CD4-positive, alpha-beta T cell treated with Interleukin-17A for 4 hours (primary cell): ENCODE results near the gene OR14I1.
"Not testable (repeated sequence)": the region's sequence is repeated elsewhere in the genome, so short reads cannot be mapped to it uniquely, and the experiment has no call there.

ENCODE experiments used
- DNase-seq: peaks from one replicate; pipeline ENCODE4 v3.0.0-alpha.2; 2020; ENCODE audit warnings: mixed read lengths

Gene OR14I1

DNA sequence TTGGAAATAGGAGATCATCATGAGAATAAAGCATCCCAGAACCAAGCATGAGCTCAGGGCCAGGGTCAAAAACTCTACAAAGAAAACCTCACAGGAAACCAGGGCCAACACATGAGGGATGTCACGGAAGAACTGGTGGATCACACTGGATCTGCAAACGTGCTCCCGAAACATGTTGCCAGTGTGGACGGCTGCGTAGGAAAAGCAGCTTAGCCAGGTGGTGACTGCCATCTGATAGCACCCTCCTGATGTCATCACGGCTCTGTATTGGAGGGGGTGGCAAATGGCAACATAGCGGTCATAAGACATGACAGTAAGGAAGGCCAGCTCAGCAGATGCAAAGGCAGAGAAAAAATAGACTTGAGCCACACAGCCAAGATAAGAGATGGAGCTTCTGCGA is 20.9 kb downstream of the OR14I1 start:
- no peak for DNase-seq

DNA sequence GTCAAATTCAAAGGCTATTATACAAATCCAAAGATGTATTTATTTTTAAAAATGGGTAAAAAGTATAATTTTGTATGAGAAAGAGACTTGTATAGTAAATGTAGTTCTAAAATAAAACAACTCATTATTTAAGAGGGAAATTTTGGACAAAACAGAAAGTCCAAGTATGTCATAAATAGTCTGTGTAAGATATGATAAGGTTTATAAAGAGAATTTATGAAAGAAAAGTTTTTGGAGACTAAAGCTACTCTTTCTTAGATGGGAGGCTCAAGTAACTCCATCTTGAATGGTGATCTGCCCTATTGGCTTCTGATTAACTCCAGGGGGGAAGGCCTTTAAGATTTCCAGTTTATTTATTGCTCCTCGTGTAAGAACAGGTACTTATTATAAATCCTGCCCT is 32.6 kb downstream of the OR14I1 start:
- no peak for DNase-seq

DNA sequence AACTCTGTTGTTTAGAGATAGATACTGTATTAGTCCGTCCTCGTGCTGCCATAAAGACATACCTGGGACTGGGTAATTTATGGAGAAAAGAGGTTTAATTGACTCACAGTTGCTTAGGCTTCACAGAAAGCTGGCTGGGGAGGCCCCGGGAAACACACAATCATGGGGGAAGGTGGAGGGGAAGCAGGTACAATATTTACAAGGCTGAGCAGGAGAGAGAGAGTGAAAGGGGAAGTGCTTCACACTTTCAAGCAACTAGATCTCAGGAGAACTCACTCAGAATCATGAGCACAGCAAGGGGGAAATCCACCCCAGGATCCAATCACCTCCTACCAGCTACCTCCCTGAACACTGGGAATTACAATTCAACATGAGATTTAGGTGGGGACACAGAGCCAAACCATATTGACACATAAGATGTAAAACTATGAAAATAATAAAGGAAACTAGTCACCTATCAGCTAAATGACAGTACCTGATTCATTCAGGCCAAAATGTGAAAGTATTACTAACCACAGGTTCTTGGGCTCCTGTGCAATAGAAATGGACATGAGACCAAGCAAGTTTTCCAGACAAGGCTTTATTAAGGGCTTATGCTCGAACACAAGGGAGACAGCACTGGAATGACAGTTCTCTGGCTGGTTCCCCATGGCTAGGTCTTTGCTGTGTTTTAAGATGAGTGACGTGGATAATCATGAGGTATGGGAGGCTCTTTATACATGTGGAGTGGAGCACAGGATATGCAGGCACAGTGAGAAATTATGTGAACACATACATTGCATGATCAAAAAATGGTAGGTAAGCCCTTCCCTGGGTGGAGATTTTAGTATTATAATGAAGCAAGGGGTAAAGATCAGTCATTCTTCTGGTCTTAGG is 38.9 kb downstream of the OR14I1 start:
- not testable (repeated sequence) for DNase-seq

DNA sequence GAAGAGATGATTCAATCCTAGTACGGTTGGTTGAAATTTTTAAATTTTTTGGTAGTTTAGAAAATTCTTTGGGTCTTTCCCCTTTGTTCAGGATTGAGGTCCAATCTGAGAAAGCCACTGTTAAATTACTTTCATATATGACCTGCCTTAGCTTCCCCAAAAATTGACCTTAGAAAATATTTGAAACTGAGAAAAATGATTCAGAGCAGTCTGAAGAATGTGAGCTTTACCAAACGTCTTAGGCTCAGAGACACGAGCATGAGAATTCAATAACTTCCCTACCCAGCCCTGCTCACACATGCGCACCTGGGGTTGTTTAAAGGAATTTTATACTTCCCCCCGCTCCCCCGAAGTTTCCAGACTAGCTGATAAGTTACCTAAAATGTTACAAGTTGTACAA is 45.8 kb downstream of the OR14I1 start:
- not testable (repeated sequence) for DNase-seq

DNA sequence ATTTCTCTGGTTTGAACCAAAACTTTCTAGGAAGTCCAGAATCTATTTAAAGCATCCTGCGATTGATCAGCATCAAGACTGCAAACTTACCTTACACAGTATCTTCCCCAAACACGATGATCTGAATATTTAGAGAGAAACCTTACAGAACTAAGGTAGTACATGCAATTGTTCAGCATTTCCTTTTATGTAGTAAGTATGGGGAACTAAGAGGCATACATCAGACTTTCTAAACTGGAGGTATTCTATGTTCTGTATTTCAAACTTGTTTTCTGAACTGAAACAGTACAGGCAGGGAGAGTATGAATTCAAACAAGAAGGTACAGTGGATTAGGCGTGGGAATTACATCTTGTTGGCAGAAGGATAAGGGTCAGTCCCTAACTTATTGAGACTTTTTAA is 47.2 kb downstream of the OR14I1 start, which contains the start of gene OR2T27:
OR2T27 (minus strand) TSS at position 175 of the 400 bp plus-strand sequence. CDS start 4,644 bp downstream, outside the sequence.
- not testable (repeated sequence) for DNase-seq
